Right atrium auricular region (tissue), 2 donors: ENCODE data around the gene CCDC102B. TPM values are rescaled to one million over a fixed set of nuclear protein-coding genes. Genes with fewer than 3 reads are reported as not detected.
"Not testable (repeated sequence)": the region's sequence is repeated elsewhere in the genome, so short reads cannot be mapped to it uniquely, and the experiment has no call there.

Experiments
- DNase-seq: peaks from one replicate; pipeline ENCODE4 v3.0.0-alpha.2; 2019; ENCODE audit warnings: low spot score
- H3K27ac ChIP-seq, 2 donors: fragments of 200-600 bp; sonication (generic); 1 replicate in 1 of 2; 2 replicates in 1 of 2; pipeline ENCODE4 v1.5.1; 2016 to 2019
- H3K27me3 ChIP-seq, 2 donors: fragments of 200-600 bp; sonication (generic); one replicate each; pipeline versions ENCODE4 v1.5.1 to v1.6.0; 2017 to 2019
- H3K36me3 ChIP-seq: fragments of 200-600 bp; sonication (generic); one replicate; pipeline ENCODE4 v1.5.1; 2016
- H3K4me1 ChIP-seq, 2 donors: fragments of 200-600 bp; sonication (generic); one replicate each; pipeline versions ENCODE4 v1.5.1 to v1.6.0; 2017 to 2019
- H3K4me3 ChIP-seq, 2 donors: fragments of 200-600 bp; sonication (generic); 1 replicate in 1 of 2; 2 replicates in 1 of 2; pipeline ENCODE4 v1.5.1; 2017 to 2019; ENCODE audit warnings: mild to moderate bottlenecking in 1 of 2, moderate library complexity in 1 of 2
- H3K9me3 ChIP-seq, 2 donors: fragments of 200-600 bp; sonication (generic); one replicate each; pipeline ENCODE4 v1.5.1; 2019
- total RNA-seq, 2 donors: library from RNA; depleted of rRNA; stranded (reverse); fragments of >200 nt; gene quantifications; one replicate each; pipeline ENCODE4 v1.1.0, GENCODE V29; 2016
- TF ChIP-seq, protein P1 (sequence below), 2 donors: fragments of 200-600 bp; sonication (generic); IDR thresholded peaks; one replicate each; pipeline ENCODE4 v1.5.1; 2019; ENCODE audit warnings: antibody characterized with exemption in 2 of 2

CCDC102B gene
- total RNA-seq, 2 donors from 2014 or later: 2.5 to 5.9 TPM

DNA sequence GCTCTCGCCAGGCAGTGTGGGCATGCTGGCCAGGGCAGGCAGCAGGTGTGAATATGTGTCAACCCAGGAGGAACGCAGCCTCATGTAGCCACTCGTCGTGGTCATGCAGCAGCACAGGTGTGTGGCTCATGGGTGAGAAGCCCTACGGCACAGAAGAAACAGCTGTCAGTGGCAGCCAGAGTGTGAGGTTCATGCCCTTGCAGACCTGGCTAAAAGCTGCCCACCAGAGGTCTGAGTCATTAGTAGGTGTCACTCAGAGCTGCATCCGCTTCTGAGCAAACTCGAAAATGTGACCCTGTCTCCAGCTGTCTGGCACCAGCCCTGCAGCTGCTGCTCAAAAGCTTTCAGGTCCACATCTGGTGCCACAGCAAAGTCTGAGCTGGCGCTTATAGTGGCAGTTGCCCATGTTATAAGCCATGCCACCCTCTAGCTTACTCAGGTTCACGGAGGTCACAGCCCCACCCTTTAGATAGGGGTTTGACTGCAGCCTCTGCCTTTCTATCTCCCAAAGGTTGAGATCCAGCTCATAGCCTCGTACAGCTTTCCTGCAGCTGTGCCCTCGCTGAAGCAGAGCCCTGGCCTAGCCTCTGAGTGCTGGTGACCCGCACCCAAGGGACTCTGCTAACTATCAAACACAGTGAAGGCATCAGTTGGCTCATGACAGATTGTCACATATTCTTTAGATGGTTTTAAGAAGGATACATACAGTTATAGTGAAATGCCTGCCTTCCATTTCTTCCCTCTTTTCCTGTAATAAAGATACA lies 195.0 kb downstream of the CCDC102B start:
- Histone ChIP-seq H3K27me3 (no peaks in the 10 kb centered on the region), H3K27ac (no peak overlapping the region), H3K9me3 (no peaks in the 10 kb centered on the region), H3K36me3 (no peaks in the 10 kb centered on the region), H3K4me1 (no peaks in the 10 kb centered on the region), H3K4me3 (no peak overlapping the region)
- no peak for DNase-seq
- TF ChIP-seq, protein P1, sequence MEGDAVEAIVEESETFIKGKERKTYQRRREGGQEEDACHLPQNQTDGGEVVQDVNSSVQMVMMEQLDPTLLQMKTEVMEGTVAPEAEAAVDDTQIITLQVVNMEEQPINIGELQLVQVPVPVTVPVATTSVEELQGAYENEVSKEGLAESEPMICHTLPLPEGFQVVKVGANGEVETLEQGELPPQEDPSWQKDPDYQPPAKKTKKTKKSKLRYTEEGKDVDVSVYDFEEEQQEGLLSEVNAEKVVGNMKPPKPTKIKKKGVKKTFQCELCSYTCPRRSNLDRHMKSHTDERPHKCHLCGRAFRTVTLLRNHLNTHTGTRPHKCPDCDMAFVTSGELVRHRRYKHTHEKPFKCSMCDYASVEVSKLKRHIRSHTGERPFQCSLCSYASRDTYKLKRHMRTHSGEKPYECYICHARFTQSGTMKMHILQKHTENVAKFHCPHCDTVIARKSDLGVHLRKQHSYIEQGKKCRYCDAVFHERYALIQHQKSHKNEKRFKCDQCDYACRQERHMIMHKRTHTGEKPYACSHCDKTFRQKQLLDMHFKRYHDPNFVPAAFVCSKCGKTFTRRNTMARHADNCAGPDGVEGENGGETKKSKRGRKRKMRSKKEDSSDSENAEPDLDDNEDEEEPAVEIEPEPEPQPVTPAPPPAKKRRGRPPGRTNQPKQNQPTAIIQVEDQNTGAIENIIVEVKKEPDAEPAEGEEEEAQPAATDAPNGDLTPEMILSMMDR (IDR thresholded peaks at IDR 0.05): no peak

DNA sequence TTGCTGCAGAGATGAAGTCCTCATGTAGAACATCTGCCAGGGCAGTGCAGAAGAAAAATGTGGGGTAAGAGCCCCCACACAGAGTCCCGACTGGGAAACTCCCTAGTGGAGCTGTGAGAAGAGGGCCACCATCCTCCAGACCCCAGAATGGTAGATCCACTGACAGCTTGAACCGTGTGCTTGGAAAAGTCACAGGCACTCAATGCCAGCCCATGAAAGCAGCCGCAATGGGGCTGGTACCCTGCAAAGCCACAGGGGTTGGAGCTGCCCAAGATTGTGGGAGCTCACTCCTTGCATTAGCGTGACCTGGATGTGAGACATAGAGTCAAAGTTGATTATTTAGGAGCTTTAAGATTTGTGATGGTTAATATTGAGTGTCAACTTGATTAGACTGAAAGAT lies 197.8 kb downstream of the CCDC102B start:
- Histone ChIP-seq H3K9me3 (no peaks in the 10 kb centered on the region), H3K4me3 (no peak overlapping the region), H3K4me1 (no peaks in the 10 kb centered on the region), H3K27ac (no peak overlapping the region), H3K36me3 (no peaks in the 10 kb centered on the region), H3K27me3 (no peaks in the 10 kb centered on the region)
- TF ChIP-seq, protein P1 (IDR thresholded peaks at IDR 0.05): no peak
- no peak for DNase-seq

DNA sequence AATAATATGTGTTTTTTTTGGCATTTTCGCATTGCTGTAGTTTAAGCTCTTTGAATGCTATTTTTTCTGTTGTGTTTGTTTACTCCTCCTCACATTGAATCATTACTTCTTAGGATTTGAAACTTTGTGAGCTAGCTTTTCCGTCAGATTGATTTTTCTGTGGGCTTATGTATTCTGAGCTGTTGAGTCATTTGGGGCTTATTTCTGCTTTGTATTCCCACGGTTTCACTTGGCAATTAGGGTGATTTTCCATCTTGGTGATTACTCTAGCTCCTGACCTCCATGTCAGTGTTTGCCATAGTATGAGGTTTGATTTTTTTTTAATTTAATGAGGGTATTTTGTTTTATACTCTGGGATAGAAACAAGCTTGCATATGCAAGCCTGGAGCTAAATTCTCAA lies 200.0 kb downstream of the CCDC102B start:
- Histone ChIP-seq H3K27ac (no peak overlapping the region), H3K27me3 (no peaks in the 10 kb centered on the region), H3K4me3 (no peak overlapping the region), H3K36me3 (no peaks in the 10 kb centered on the region), H3K4me1 (no peaks in the 10 kb centered on the region), H3K9me3 (no peaks in the 10 kb centered on the region)
- TF ChIP-seq, protein P1 (IDR thresholded peaks at IDR 0.05): no peak
- DNase-seq: no peak

DNA sequence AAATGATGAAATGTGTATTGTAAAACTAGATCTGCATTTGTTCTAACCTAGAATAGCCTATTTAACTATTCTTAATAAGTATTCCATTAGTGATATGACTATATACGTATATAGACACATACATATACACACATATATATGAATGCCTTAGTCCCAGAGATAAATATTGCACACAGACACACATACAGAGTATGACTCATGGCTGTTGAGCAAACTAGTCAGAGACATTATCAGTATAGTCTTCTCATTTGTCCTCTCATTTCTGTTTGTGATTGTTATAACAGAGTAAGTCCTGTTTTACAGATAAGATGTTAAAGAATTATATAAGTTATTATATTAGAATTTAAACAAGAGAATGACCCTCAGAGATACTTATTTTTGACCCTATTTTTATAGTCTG lies 202.5 kb downstream of the CCDC102B start:
- H3K27ac ChIP-seq: no peak overlapping the region
- H3K4me3 ChIP-seq: no peak overlapping the region
- H3K9me3 ChIP-seq: no peaks in the 10 kb centered on the region
- TF ChIP-seq, protein P1 (IDR thresholded peaks at IDR 0.05): no peak
- no peak for DNase-seq
- H3K36me3 ChIP-seq: no peaks in the 10 kb centered on the region
- no peaks in the 10 kb centered on the region for H3K27me3 ChIP-seq
- H3K4me1 ChIP-seq: no peaks in the 10 kb centered on the region

DNA sequence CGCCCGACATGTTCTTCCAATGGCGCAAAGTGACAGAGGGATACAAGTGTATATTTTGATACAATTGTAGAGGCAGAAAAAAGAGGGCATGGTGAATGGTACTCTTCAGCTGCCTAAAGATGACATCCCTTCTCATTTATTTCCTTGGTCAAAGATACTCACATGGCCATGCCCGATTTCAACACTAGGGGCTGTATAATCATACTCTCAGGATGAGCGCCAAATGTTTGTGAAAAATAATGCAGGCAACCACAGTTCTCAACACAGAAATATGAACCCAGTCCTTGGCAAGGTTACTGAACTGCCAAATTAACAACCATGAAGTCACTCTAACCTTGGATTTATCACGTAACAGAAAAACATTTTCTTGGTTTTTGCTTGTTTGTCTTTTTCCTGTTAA lies 204.4 kb downstream of the CCDC102B start:
- DNase-seq: no peak
- Histone ChIP-seq H3K36me3 (no peaks in the 10 kb centered on the region), H3K4me1 (no peaks in the 10 kb centered on the region), H3K9me3 (no peaks in the 10 kb centered on the region), H3K27ac (no peak overlapping the region), H3K27me3 (no peaks in the 10 kb centered on the region), H3K4me3 (no peak overlapping the region)
- TF ChIP-seq, protein P1 (IDR thresholded peaks at IDR 0.05): peak in 1 of 2 donors; percentile 26

DNA sequence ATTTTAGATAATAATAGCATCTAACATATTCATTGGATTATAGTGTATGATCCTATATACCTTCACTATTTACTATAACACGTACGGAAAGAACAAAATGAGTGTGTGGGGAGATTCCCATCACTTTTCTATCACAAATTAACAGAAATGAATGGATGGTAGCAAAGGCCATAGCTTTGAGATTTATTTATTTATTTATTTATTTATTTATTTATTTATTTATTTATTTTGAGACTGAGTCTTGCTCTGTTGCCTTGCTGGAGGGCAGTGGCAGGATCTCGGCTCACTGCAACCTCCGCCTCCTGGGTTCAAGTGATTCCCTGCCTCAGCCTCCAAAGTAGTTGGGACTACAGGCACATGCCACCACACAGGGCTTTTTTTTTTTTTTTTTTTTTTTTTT lies 208.3 kb downstream of the CCDC102B start:
- H3K4me1 ChIP-seq, H3K9me3 ChIP-seq, H3K36me3 ChIP-seq, H3K27ac ChIP-seq, DNase-seq, H3K27me3 ChIP-seq, H3K4me3 ChIP-seq: not testable (repeated sequence)
